K562 (cell line): ENCODE data around the gene CYP1B1.

Experiments
- BACH1 ChIP-seq: fragments of 200-800 bp; sonication (Bioruptor generic); IDR thresholded peaks from 2 replicates; pipeline ENCODE4 v1.6.1; 2016; ENCODE audit warnings: missing genetic modification characterization, missing compliant biosample characterization
- CBFA2T2 ChIP-seq: fragments of 450-650 bp; conservative IDR thresholded peaks from 2 replicates; pipeline ENCODE4 v1.6.1; 2017; ENCODE audit warnings: mild to moderate bottlenecking
- CHD1 ChIP-seq: fragments of 200-600 bp; sonication (generic); IDR thresholded peaks from one replicate; pipeline ENCODE4 v1.6.1; 2012; ENCODE audit warnings: mild to moderate bottlenecking, moderate library complexity, low read length, inconsistent platforms
- CHD7 ChIP-seq: fragments of 200-600 bp; sonication (generic); IDR thresholded peaks from one replicate; pipeline ENCODE4 v1.6.1; 2012; ENCODE audit warnings: mild to moderate bottlenecking, low read depth, low read length, inconsistent platforms
- CTCF ChIP-seq, 3 experiments: IDR thresholded peaks in 2 of 3; conservative IDR thresholded peaks in 1 of 3; 2 replicates each; pipeline ENCODE4 v1.5.1; 2011 to 2012; ENCODE audit warnings: low read length in 3 of 3, mild to moderate bottlenecking in 3 of 3, control low read depth in 2 of 3, improper control_type of control experiment in 1 of 3, inconsistent platforms in 1 of 3, low read depth in 1 of 3, mixed read lengths in 1 of 3, moderate library complexity in 1 of 3; ENCODE audit not compliant: insufficient read depth in 2 of 3
- EP300 ChIP-seq: IDR thresholded peaks from 2 replicates; pipeline ENCODE4 v1.6.1; 2012; ENCODE audit warnings: low read length, improper control_type of control experiment
- EZH2 ChIP-seq: IDR thresholded peaks from 2 replicates; pipeline ENCODE4 v1.6.1; 2012; ENCODE audit warnings: low read depth, mild to moderate bottlenecking, inconsistent platforms, low read length, borderline replicate concordance
- FOSL1 ChIP-seq: fragments of 200-800 bp; sonication (Bioruptor generic); conservative IDR thresholded peaks from 2 replicates; pipeline ENCODE4 v1.6.1; 2016; ENCODE audit warnings: missing genetic modification characterization, missing compliant biosample characterization
- RBM22 ChIP-seq: fragments of 200-400 bp; formaldehyde crosslinking; IDR thresholded peaks from 2 replicates; pipeline ENCODE4 v1.6.1; 2018; ENCODE audit warnings: low read length, low read depth; ENCODE audit not compliant: poor library complexity, severe bottlenecking
- XRCC3 ChIP-seq: fragments of 450-650 bp; IDR thresholded peaks from 2 replicates; pipeline ENCODE4 v1.6.1; 2017; ENCODE audit warnings: mild to moderate bottlenecking, moderate library complexity
- YY1 ChIP-seq, 3 experiments: IDR thresholded peaks; 2 replicates each; pipeline ENCODE4 v1.6.1; 2011; ENCODE audit warnings: low read length in 2 of 3, mild to moderate bottlenecking in 2 of 3, moderate library complexity in 2 of 3, borderline replicate concordance in 1 of 3, control low read depth in 1 of 3, low read depth in 1 of 3; ENCODE audit not compliant: insufficient read depth in 3 of 3, insufficient replicate concordance in 2 of 3, control insufficient read depth in 1 of 3, insufficient read length in 1 of 3; ENCODE audit errors: extremely low read depth in 1 of 3
- ZBTB49 ChIP-seq: sonication (generic); formaldehyde crosslinking; IDR thresholded peaks from 2 replicates; pipeline ENCODE4 v1.8.0; 2022; ENCODE audit warnings: missing genetic modification reagents, mild to moderate bottlenecking, borderline replicate concordance

GRCh38 chr2:38039121-38039910 is 36.6 kb downstream of the CYP1B1 start:
- TF ChIP-seq EP300 (no peak), CTCF (IDR thresholded peaks at IDR 0.05 in 2 of 3, conservative IDR thresholded peaks at IDR 0.05 in 1 of 3; ENCODE audit: insufficient read depth in 2 of 3, low read depth in 1 of 3, low read length in 3 of 3) (no peak), XRCC3 (no peak), CHD1 (no peak), EZH2 (no peak), BACH1 (no peak), FOSL1 (tag) (no peak), CBFA2T2 (no peak), CHD7 (no peak), YY1 (IDR thresholded peaks at IDR 0.05; ENCODE audit: borderline replicate concordance in 1 of 3, control insufficient read depth in 1 of 3, extremely low read depth in 1 of 3, insufficient read depth in 3 of 3, insufficient read length in 1 of 3, insufficient replicate concordance in 2 of 3, low read depth in 1 of 3, low read length in 2 of 3) (no peak), ZBTB49 (no peak), RBM22 (no peak)
